DOHH2 (cell line): ENCODE measurements around the gene RSPH10B.
"Not testable (repeated sequence)": the region's sequence is repeated elsewhere in the genome, so short reads cannot be mapped to it uniquely, and the experiment has no call there.

ENCODE experiments used
- H3F3A ChIP-seq: fragments of 200-600 bp; sonication (generic), shearing (Covaris generic); 2 replicates; pipeline ENCODE4 v1.6.0; 2016; ENCODE audit warnings: antibody characterized with exemption, mild to moderate bottlenecking; ENCODE audit not compliant: control insufficient read depth, insufficient read depth
- H3K27ac ChIP-seq: fragments of 200-600 bp; sonication (generic); 2 replicates; pipeline ENCODE4 v1.5.1; 2014; ENCODE audit warnings: low read depth, mild to moderate bottlenecking, low read length, moderate library complexity
- H3K27me3 ChIP-seq: fragments of 200-600 bp; sonication (generic); 2 replicates; pipeline ENCODE4 v1.6.1; 2014; ENCODE audit warnings: mild to moderate bottlenecking, low read length, mixed read lengths; ENCODE audit not compliant: control insufficient read depth
- H3K36me3 ChIP-seq: fragments of 200-600 bp; sonication (generic); 2 replicates; pipeline ENCODE4 v1.6.1; 2014; ENCODE audit warnings: mild to moderate bottlenecking, low read length, moderate library complexity, mixed read lengths; ENCODE audit not compliant: control insufficient read depth
- H3K4me1 ChIP-seq: fragments of 200-600 bp; sonication (generic); 2 replicates; pipeline ENCODE4 v1.6.1; 2014; ENCODE audit warnings: mild to moderate bottlenecking, low read length, mixed read lengths; ENCODE audit not compliant: control insufficient read depth
- H3K4me2 ChIP-seq: fragments of 200-600 bp; sonication (generic); 2 replicates; pipeline ENCODE4 v1.6.0; 2014; ENCODE audit warnings: mild to moderate bottlenecking, low read length, moderate library complexity
- H3K4me3 ChIP-seq: fragments of 200-600 bp; sonication (generic); 2 replicates; pipeline ENCODE4 v1.5.1; 2014; ENCODE audit warnings: mild to moderate bottlenecking, low read length, mixed read lengths
- H3K79me2 ChIP-seq: fragments of 200-600 bp; sonication (generic); 2 replicates; pipeline ENCODE4 v1.6.1; 2014; ENCODE audit warnings: mild to moderate bottlenecking, low read length, mixed read lengths; ENCODE audit not compliant: control insufficient read depth
- H3K9me2 ChIP-seq: fragments of 200-600 bp; sonication (generic); replicated peaks from 2 replicates; pipeline ENCODE4 v1.6.1; 2014; ENCODE audit warnings: mild to moderate bottlenecking, low read length, mixed read lengths; ENCODE audit not compliant: control insufficient read depth
- H3K9me3 ChIP-seq: fragments of 200-600 bp; sonication (generic); 2 replicates; pipeline ENCODE4 v1.6.1; 2014; ENCODE audit warnings: antibody characterized with exemption, low read length, mixed read lengths; ENCODE audit not compliant: control insufficient read depth, insufficient read depth
- H4K20me1 ChIP-seq: fragments of 200-600 bp; sonication (generic); 2 replicates; pipeline ENCODE4 v1.6.0; 2014; ENCODE audit warnings: low read depth, mild to moderate bottlenecking, antibody characterized with exemption, low read length, moderate library complexity; ENCODE audit not compliant: control insufficient read depth, insufficient read depth
- EZH2phosphoT487 ChIP-seq: fragments of 200-600 bp; sonication (generic); IDR thresholded peaks from 2 replicates; pipeline ENCODE4 v1.6.1; 2017; ENCODE audit warnings: borderline replicate concordance, mild to moderate bottlenecking, antibody characterized with exemption, low read length, moderate library complexity, mixed read lengths
- TF ChIP-seq, protein P1 (sequence below): fragments of 200-600 bp; sonication (generic); IDR thresholded peaks from one replicate; pipeline ENCODE4 v1.5.1; 2014; ENCODE audit warnings: antibody characterized with exemption, mild to moderate bottlenecking, low read depth, low read length; ENCODE audit not compliant: poor library complexity, severe bottlenecking

The RSPH10B gene

DNA sequence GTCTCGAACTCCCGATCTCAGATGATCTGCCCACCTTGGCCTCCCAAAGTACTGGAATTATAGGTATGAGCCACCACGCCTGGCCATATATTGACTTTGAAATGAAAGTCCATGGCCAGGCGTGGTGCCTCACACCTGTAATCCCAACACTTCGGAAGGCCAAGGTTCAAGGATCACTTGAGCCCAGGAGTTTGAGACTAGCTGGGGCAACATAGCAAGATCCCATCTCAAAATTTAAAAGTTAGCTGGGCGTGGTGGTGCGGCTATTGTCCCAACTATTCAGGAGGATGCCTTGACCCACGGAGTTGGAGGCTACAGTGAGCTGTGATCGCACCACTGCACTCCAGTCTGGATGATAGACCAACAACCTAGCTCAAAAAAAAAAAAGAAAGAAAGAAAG lies 78.0 kb downstream of the RSPH10B start:
- Histone ChIP-seq H3K36me3 (no peaks in the 10 kb centered on the region), H3K27me3 (no peaks in the 10 kb centered on the region), H3K9me2 (no peaks in the 10 kb centered on the region), H3K9me3 (no peaks in the 10 kb centered on the region), H3K79me2 (no peaks in the 10 kb centered on the region), H3K4me2 (no peak overlapping the region), H3K4me3 (no peak overlapping the region), H4K20me1 (no peaks in the 10 kb centered on the region), H3F3A (no peaks in the 10 kb centered on the region), H3K4me1 (no peaks in the 10 kb centered on the region), H3K27ac (no peak overlapping the region)
- TF ChIP-seq, protein P1, sequence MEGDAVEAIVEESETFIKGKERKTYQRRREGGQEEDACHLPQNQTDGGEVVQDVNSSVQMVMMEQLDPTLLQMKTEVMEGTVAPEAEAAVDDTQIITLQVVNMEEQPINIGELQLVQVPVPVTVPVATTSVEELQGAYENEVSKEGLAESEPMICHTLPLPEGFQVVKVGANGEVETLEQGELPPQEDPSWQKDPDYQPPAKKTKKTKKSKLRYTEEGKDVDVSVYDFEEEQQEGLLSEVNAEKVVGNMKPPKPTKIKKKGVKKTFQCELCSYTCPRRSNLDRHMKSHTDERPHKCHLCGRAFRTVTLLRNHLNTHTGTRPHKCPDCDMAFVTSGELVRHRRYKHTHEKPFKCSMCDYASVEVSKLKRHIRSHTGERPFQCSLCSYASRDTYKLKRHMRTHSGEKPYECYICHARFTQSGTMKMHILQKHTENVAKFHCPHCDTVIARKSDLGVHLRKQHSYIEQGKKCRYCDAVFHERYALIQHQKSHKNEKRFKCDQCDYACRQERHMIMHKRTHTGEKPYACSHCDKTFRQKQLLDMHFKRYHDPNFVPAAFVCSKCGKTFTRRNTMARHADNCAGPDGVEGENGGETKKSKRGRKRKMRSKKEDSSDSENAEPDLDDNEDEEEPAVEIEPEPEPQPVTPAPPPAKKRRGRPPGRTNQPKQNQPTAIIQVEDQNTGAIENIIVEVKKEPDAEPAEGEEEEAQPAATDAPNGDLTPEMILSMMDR: no peak
- TF ChIP-seq EZH2phosphoT487: no peak

DNA sequence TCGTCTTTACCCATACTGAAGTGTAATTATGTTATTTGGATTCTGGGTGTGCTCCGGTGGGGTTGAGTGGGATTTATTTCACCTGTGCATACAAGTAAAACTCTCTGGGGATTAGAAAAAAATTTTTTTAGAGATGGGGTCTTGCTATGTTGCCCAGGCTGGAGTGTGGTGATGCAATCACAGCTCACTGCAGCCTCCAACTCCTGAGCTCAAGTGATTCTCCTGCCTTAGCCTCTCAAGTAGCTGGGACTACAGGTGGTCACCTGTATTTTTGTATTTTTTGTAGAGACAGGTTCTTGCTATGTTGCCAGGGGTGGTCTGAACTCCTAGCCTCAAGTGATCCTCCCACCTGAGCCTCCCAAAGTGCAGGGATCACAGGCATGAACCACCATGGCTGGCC lies 80.2 kb downstream of the RSPH10B start:
- H3K27me3 ChIP-seq, H3K36me3 ChIP-seq, H3K27ac ChIP-seq, H3K4me2 ChIP-seq, H3F3A ChIP-seq, H3K9me3 ChIP-seq, H3K4me1 ChIP-seq, H3K9me2 ChIP-seq, H4K20me1 ChIP-seq, H3K4me3 ChIP-seq, H3K79me2 ChIP-seq: not testable (repeated sequence)

- not testable (repeated sequence) for H3F3A ChIP-seq, H4K20me1 ChIP-seq, H3K9me3 ChIP-seq, H3K27ac ChIP-seq, H3K36me3 ChIP-seq, H3K4me2 ChIP-seq, H3K9me2 ChIP-seq, H3K4me1 ChIP-seq, H3K79me2 ChIP-seq, H3K27me3 ChIP-seq, H3K4me3 ChIP-seq
Measured at GRCh38 chr7:5888021-5888420, 82.5 kb downstream of the RSPH10B start.

DNA sequence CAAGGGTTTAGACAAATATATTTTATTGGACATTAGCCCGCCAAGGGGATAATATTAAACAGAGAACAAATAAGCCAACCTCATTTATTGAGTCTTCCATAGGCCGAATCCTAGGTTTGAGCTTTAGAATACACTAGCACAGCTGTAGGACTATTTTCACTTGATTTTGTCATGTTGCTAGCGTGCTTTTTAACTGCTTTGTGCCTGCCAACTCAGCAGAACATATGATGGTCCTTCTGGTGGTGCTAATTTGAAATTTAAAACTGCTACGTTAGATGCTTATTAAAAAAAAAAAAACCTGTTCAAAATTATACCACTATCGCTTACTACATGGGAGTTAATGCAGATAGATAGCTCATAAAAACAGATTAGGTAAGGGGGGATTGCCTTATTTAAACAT lies 86.1 kb downstream of the RSPH10B start:
- not testable (repeated sequence) for H3K4me2 ChIP-seq, H3K27me3 ChIP-seq, H3K4me3 ChIP-seq, H3F3A ChIP-seq, H3K9me3 ChIP-seq, H3K9me2 ChIP-seq, H3K4me1 ChIP-seq, H4K20me1 ChIP-seq, H3K79me2 ChIP-seq, H3K36me3 ChIP-seq, H3K27ac ChIP-seq

- not testable (repeated sequence) for H3K4me2 ChIP-seq, H3K4me1 ChIP-seq, H4K20me1 ChIP-seq, H3K79me2 ChIP-seq, H3K27me3 ChIP-seq, H3K4me3 ChIP-seq, H3K9me2 ChIP-seq, H3F3A ChIP-seq, H3K9me3 ChIP-seq, H3K36me3 ChIP-seq, H3K27ac ChIP-seq
Measured at GRCh38 chr7:5880106-5880505, 90.4 kb downstream of the RSPH10B start.

- H3K79me2 ChIP-seq, H3K27ac ChIP-seq, H3K4me2 ChIP-seq, H3K27me3 ChIP-seq, H3K9me2 ChIP-seq, H3F3A ChIP-seq, H3K36me3 ChIP-seq, H4K20me1 ChIP-seq, H3K9me3 ChIP-seq, H3K4me1 ChIP-seq, H3K4me3 ChIP-seq: not testable (repeated sequence)
Measured at GRCh38 chr7:5879591-5879990, 90.9 kb downstream of the RSPH10B start.
